A549 (cell line): ENCODE measurements around the gene LBH. TPM values are rescaled to one million over a fixed set of nuclear protein-coding genes. Genes with fewer than 3 reads are reported as not detected.
A peak's percentile ranks its signal among the peaks of the same experiment; 100 is the strongest.

ENCODE experiments used
- ATAC-seq, 2 experiments: fragments of 200-7000 bp in 1 of 2; fragments of >200 bp in 1 of 2; cut with Nextera tagmentation in 1 of 2; cut with Tn5 transposase in 1 of 2; 3 replicates each; pipeline versions ENCODE4 v1.8.0 to v1.9.1; 2018 to 2020; ENCODE audit warnings: mild to moderate bottlenecking in 1 of 2, moderate library complexity in 1 of 2
- CTCF ChIA-PET: fragments of 300-600 bp; sonication (Branson Sonifier 250); formaldehyde crosslinking; extraction: SDS; loops from one replicate; lab custom pipeline; 2021; ENCODE audit warnings: antibody characterized with exemption, inconsistent platforms; lab: Yijun Ruan, JAX
- POLR2A ChIA-PET: fragments of 350-600 bp; formaldehyde crosslinking; extraction: SDS; loops from one replicate; lab custom pipeline; 2021; ENCODE audit warnings: antibody characterized with exemption, inconsistent platforms; lab: Yijun Ruan, JAX
- DNase-seq, 2 experiments: peaks; one replicate each; pipeline versions ENCODE4 v3.0.0 to v3.0.0-alpha.2; 2011 to 2016; ENCODE audit warnings: low read depth in 1 of 2, low spot score in 1 of 2
- FAIRE-seq: peaks from 2 replicates; lab custom pipeline; 2011; peaks lifted over from hg19 to GRCh38; lab: Jason Lieb, UNC
- H3K27ac ChIP-seq, 2 experiments: fragments of >200 bp; sonication (Bioruptor Twin); formaldehyde crosslinking; 3 replicates each; pipeline ENCODE4 v1.5.1; 2016 to 2017
- H3K4me1 ChIP-seq: fragments of >200 bp; sonication (Bioruptor Twin); formaldehyde crosslinking; 3 replicates; pipeline ENCODE4 v1.6.1; 2016
- H3K4me2 ChIP-seq: fragments of >200 bp; sonication (Bioruptor Twin); formaldehyde crosslinking; 3 replicates; pipeline ENCODE4 v1.6.1; 2016
- H3K4me3 ChIP-seq: fragments of >200 bp; sonication (Bioruptor Twin); formaldehyde crosslinking; 3 replicates; pipeline ENCODE4 v1.5.1; 2016
- H3K9me3 ChIP-seq: fragments of >200 bp; sonication (Bioruptor Twin); formaldehyde crosslinking; 3 replicates; pipeline ENCODE4 v1.6.1; 2016
- ATOH8 ChIP-seq: fragments of 250-450 bp; sonication (Bioruptor Pico); IDR thresholded peaks from 2 replicates; pipeline ENCODE4 v1.5.0; 2020; ENCODE audit warnings: low read depth, mild to moderate bottlenecking, moderate library complexity
- BHLHE40 ChIP-seq: IDR thresholded peaks from 2 replicates; pipeline ENCODE4 v1.6.1; 2012; ENCODE audit warnings: low read depth, low read length, inconsistent platforms
- CBX2 ChIP-seq: fragments of 200-600 bp; sonication (generic); IDR thresholded peaks from 2 replicates; pipeline ENCODE4 v1.6.1; 2016; ENCODE audit warnings: low read depth, mild to moderate bottlenecking, borderline replicate concordance
- CEBPB ChIP-seq, 2 experiments: fragments of >200 bp in 1 of 2; sonication (Bioruptor Twin) in 1 of 2; formaldehyde crosslinking in 1 of 2; IDR thresholded peaks; 2 replicates each; pipeline ENCODE4 v1.6.1; 2012 to 2016
- CTCF ChIP-seq: fragments of >200 bp; sonication (Bioruptor Twin); formaldehyde crosslinking; IDR thresholded peaks from 3 replicates; pipeline ENCODE4 v1.5.1; 2016
- EHF ChIP-seq: fragments of 250-450 bp; sonication (Bioruptor Pico); IDR thresholded peaks from 2 replicates; pipeline ENCODE4 v1.5.0; 2020; ENCODE audit warnings: mild to moderate bottlenecking
- GATA3 ChIP-seq: IDR thresholded peaks from 2 replicates; pipeline ENCODE4 v1.6.1; 2012; ENCODE audit warnings: borderline replicate concordance
- HDAC2 ChIP-seq: fragments of 200-600 bp; sonication (generic); IDR thresholded peaks from 2 replicates; pipeline ENCODE4 v1.6.1; 2016
- HOXA7 ChIP-seq: fragments of 250-450 bp; sonication (Bioruptor Pico); IDR thresholded peaks from 2 replicates; pipeline ENCODE4 v1.5.0; 2020; ENCODE audit warnings: mild to moderate bottlenecking, moderate library complexity
- HOXB5 ChIP-seq: fragments of 250-450 bp; sonication (Bioruptor Pico); IDR thresholded peaks from 2 replicates; pipeline ENCODE4 v1.5.0; 2020; ENCODE audit warnings: mild to moderate bottlenecking, moderate library complexity
- MAFK ChIP-seq: fragments of 450-650 bp; IDR thresholded peaks from 2 replicates; pipeline ENCODE4 v1.6.1; 2014; ENCODE audit not compliant: partially characterized antibody
- MAZ ChIP-seq: fragments of 150-350 bp; IDR thresholded peaks from 2 replicates; pipeline ENCODE4 v1.6.1; 2014; ENCODE audit warnings: antibody characterized with exemption, low read depth, low read length, borderline replicate concordance
- MYC ChIP-seq: IDR thresholded peaks from 2 replicates; pipeline ENCODE4 v1.6.1; 2012; ENCODE audit warnings: mild to moderate bottlenecking, inconsistent platforms, low read length, improper control_type of control experiment, borderline replicate concordance
- NR3C1 ChIP-seq: fragments of >200 bp; sonication (Bioruptor Twin); formaldehyde crosslinking; IDR thresholded peaks from 3 replicates; pipeline ENCODE4 v1.6.1; 2017
- RAD21 ChIP-seq, 2 experiments: fragments of >200 bp in 1 of 2; sonication (Bioruptor Twin) in 1 of 2; formaldehyde crosslinking in 1 of 2; IDR thresholded peaks in 1 of 2; conservative IDR thresholded peaks in 1 of 2; 2 replicates in 1 of 2; 3 replicates in 1 of 2; pipeline ENCODE4 v1.6.1; 2012 to 2018; ENCODE audit warnings: inconsistent platforms in 1 of 2
- RNF2 ChIP-seq: fragments of 200-600 bp; sonication (generic); IDR thresholded peaks from 2 replicates; pipeline ENCODE4 v1.6.1; 2016; ENCODE audit warnings: low read depth, mild to moderate bottlenecking, antibody characterized with exemption, moderate library complexity, borderline replicate concordance
- SMC3 ChIP-seq: fragments of >200 bp; sonication (Bioruptor Twin); formaldehyde crosslinking; IDR thresholded peaks from 3 replicates; pipeline ENCODE4 v1.6.1; 2018; ENCODE audit warnings: inconsistent platforms
- SREBF2 ChIP-seq: fragments of 450-650 bp; IDR thresholded peaks from 2 replicates; pipeline ENCODE4 v1.6.1; 2014; ENCODE audit warnings: mild to moderate bottlenecking, moderate library complexity
- TP53 ChIP-seq: fragments of 250-450 bp; sonication (Bioruptor Pico); IDR thresholded peaks from 2 replicates; pipeline ENCODE4 v1.5.0; 2021; ENCODE audit warnings: mild to moderate bottlenecking, moderate library complexity
- USF2 ChIP-seq: fragments of 450-650 bp; IDR thresholded peaks from 2 replicates; pipeline ENCODE4 v1.6.1; 2014; ENCODE audit warnings: antibody characterized with exemption
- WGBS: methylation state at CpG from one replicate; pipeline ENCODE4 v1.1.6; 2017; ENCODE audit errors: missing lambda C conversion rate; 5-methylcytosine and 5-hydroxymethylcytosine counted together
- polyA plus RNA-seq, 4 experiments: library from polyadenylated mRNA; depleted of rRNA in 3 of 4; stranded (reverse); fragments of >200 nt; fragmentation: RNase III in 1 of 4; extraction: RNeasy Plus Mini Kit Qiagen cat#74134 plus additional on column Dnase treatment in 1 of 4; gene quantifications; 2 replicates in 3 of 4; 3 replicates in 1 of 4; pipeline ENCODE4 v1.2.3, GENCODE V29; 2011 to 2017
- TF ChIP-seq, protein P1 (sequence below): fragments of >200 bp; sonication (Bioruptor Twin); formaldehyde crosslinking; IDR thresholded peaks from 3 replicates; pipeline ENCODE4 v1.6.1; 2016
- TF ChIP-seq, protein P2 (sequence below): IDR thresholded peaks from 2 replicates; pipeline ENCODE4 v1.6.1; 2012

The LBH gene
- polyA plus RNA-seq, 2 of the 4 experiments (the other 2 are of a cell fraction), result 163 to 216 TPM

- Histone ChIP-seq H3K4me2 (no peak overlapping the region), H3K4me3 (no peak overlapping the region), H3K4me1 (peaks cover 7% of the 10 kb centered on the region; the same call in 2 of the 3 replicates), H3K9me3 (no peaks in the 10 kb centered on the region), H3K27ac (peak overlapping the region in 1 of 2 experiments; percentile 53; a peak in 3 of 6 replicates)
- FAIRE-seq (no peak), DNase-seq (no peak), ATAC-seq (no peak)
- CTCF ChIA-PET, result interaction anchor here (1.0 to 4.5 kb wide), 5 partner anchors 9 to 429 kb away, joined by 3 to 29 read pairs (median 5); no protein-coding TSS in a partner anchor
- POLR2A ChIA-PET, result interaction anchor here (1.5 kb wide), 1 partner anchor 29 kb away, joined by 4 read pairs; no protein-coding TSS in a partner anchor
- WGBS, result 94% methylated on average over 6 of the region's 6 CpGs
- TF ChIP-seq TP53 (no peak), GATA3 (no peak), SREBF2 (no peak), RNF2 (no peak), SMC3 (no peak), HOXB5 (CRISPR knock-in tag) (no peak), MAFK (no peak), EHF (CRISPR knock-in tag) (no peak), CEBPB (IDR thresholded peaks at IDR 0.05) (no peak), CTCF (no peak), USF2 (no peak)
- TF ChIP-seq, protein P1, sequence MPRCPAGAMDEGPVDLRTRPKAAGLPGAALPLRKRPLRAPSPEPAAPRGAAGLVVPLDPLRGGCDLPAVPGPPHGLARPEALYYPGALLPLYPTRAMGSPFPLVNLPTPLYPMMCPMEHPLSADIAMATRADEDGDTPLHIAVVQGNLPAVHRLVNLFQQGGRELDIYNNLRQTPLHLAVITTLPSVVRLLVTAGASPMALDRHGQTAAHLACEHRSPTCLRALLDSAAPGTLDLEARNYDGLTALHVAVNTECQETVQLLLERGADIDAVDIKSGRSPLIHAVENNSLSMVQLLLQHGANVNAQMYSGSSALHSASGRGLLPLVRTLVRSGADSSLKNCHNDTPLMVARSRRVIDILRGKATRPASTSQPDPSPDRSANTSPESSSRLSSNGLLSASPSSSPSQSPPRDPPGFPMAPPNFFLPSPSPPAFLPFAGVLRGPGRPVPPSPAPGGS, result no peak
These were observed 50.7 kb downstream of the LBH start for GRCh38 chr2:30282081-30282480.

DNA sequence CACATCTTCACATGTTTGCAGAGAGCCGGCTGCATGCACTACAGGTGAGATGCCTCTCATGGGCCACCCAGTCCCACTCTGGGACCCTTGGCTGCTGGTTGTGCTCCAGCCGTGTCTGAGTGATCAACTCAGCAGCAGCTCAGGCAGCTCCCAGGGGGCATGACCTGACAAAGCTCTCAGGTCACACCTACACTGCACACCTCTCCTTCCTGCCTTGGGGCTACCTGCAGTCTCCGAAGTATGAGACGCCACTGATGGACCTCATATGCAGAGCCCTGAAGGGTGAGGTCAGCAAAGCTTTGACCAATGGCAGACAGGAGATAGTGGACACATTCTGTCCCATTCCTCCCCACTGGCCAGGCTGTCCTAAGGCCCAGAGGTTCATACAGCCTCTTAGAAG, 51.4 kb downstream of the LBH start:
- ChIA-PET POLR2A (no interaction called here), CTCF (interaction anchor here (0.6 to 4.5 kb wide), 6 partner anchors 11 to 431 kb away, joined by 3 to 29 read pairs (median 4); no protein-coding TSS in a partner anchor)
- WGBS, result 98% methylated on average over 4 of the region's 4 CpGs
- DNase-seq (no peak), ATAC-seq (no peak)
- peak overlapping the region in 1 of 2 experiments; percentile 49; a peak in 4 of 6 replicates for H3K27ac ChIP-seq
- TF ChIP-seq RAD21 (conservative IDR thresholded peaks at IDR 0.05 in 1 of 2, IDR thresholded peaks at IDR 0.05 in 1 of 2) (no peak), MAZ (no peak), NR3C1 (no peak), CBX2 (no peak), MYC (no peak), SREBF2 (no peak), BHLHE40 (no peak), ATOH8 (no peak), USF2 (no peak), HDAC2 (no peak), HOXA7 (CRISPR knock-in tag) (no peak)
- TF ChIP-seq, protein P2, sequence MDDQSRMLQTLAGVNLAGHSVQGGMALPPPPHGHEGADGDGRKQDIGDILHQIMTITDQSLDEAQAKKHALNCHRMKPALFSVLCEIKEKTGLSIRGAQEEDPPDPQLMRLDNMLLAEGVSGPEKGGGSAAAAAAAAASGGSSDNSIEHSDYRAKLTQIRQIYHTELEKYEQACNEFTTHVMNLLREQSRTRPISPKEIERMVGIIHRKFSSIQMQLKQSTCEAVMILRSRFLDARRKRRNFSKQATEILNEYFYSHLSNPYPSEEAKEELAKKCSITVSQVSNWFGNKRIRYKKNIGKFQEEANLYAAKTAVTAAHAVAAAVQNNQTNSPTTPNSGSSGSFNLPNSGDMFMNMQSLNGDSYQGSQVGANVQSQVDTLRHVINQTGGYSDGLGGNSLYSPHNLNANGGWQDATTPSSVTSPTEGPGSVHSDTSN, result no peak
- TF ChIP-seq, all 56 proteins: peak for 0
- H3K4me2 ChIP-seq, result no peak overlapping the region
- FAIRE-seq, result no peak
- no peaks in the 10 kb centered on the region for H3K9me3 ChIP-seq
- peaks cover 8% of the 10 kb centered on the region; the same call in 2 of the 3 replicates for H3K4me1 ChIP-seq
- H3K4me3 ChIP-seq, result no peak overlapping the region
